Lung (tissue), 12 donors: Measurements from ENCODE around the gene BRD4. TPM values are rescaled to one million over a fixed set of nuclear protein-coding genes. Genes with fewer than 3 reads are reported as not detected.

ENCODE experiments used
- ATAC-seq: fragments of 200-7000 bp; cut with Tn5 transposase; one replicate; pipeline ENCODE4 v1.9.1; 2020; ENCODE audit warnings: moderate number of reproducible peaks; ENCODE audit not compliant: insufficient read depth, low FRiP score
- DNase-seq, 3 donors: peaks; one replicate each; pipeline ENCODE4 v3.0.0-alpha.2; 2013 to 2017
- H3K27ac ChIP-seq, 2 donors: one replicate each; pipeline ENCODE4 v1.5.1; 2013; ENCODE audit warnings: mild to moderate bottlenecking in 2 of 2, moderate library complexity in 2 of 2, control low read depth in 1 of 2, inconsistent platforms in 1 of 2, low read depth in 1 of 2, low read length in 1 of 2
- H3K27me3 ChIP-seq, 3 donors: one replicate each; pipeline ENCODE4 v1.5.1; 2013; ENCODE audit warnings: low read length in 2 of 3; ENCODE audit not compliant: control insufficient read depth in 3 of 3, insufficient read depth in 3 of 3
- H3K36me3 ChIP-seq, 4 donors: one replicate each; pipeline ENCODE4 v1.5.1; 2013; ENCODE audit warnings: low read length in 4 of 4, mild to moderate bottlenecking in 1 of 4, moderate library complexity in 1 of 4; ENCODE audit not compliant: control insufficient read depth in 4 of 4, insufficient read depth in 4 of 4
- H3K4me1 ChIP-seq, 5 donors: one replicate each; pipeline ENCODE4 v1.5.1; 2013; ENCODE audit warnings: low read length in 5 of 5, mild to moderate bottlenecking in 2 of 5, moderate library complexity in 1 of 5; ENCODE audit not compliant: control insufficient read depth in 5 of 5, insufficient read depth in 5 of 5
- H3K4me3 ChIP-seq: one replicate; pipeline ENCODE4 v1.5.1; 2013; ENCODE audit warnings: mild to moderate bottlenecking, control low read depth, moderate library complexity
- H3K9ac ChIP-seq, 2 donors: one replicate each; pipeline ENCODE4 v1.5.1; 2013; ENCODE audit warnings: low read length in 2 of 2, control low read depth in 1 of 2; ENCODE audit not compliant: insufficient read depth in 1 of 2
- H3K9me3 ChIP-seq, 4 donors: one replicate each; pipeline ENCODE4 v1.5.1; 2013; ENCODE audit warnings: low read length in 3 of 4, mild to moderate bottlenecking in 1 of 4, moderate library complexity in 1 of 4; ENCODE audit not compliant: control insufficient read depth in 4 of 4, insufficient read depth in 3 of 4
- CTCF ChIP-seq: IDR thresholded peaks from 2 replicates; pipeline ENCODE4 v1.5.1; 2012; ENCODE audit warnings: mild to moderate bottlenecking; ENCODE audit errors: control extremely low read depth, extremely low read depth
- WGBS, 2 donors: extraction: QIAGEN DNeasy Blood & Tissue Kit; methylation state at CpG; one replicate each; pipeline ENCODE4 v1.1.7; 2013; 5-methylcytosine and 5-hydroxymethylcytosine counted together
- polyA plus RNA-seq, 2 donors: library from polyadenylated mRNA; stranded (reverse); fragments of 200-250 nt; gene quantifications; one replicate each; pipeline ENCODE4 v1.2.1, GENCODE V29; 2013
- total RNA-seq, 2 donors: library from RNA; depleted of rRNA in 1 of 2; stranded (reverse); fragments of >200 nt in 1 of 2; gene quantifications; one replicate each; pipeline ENCODE4 v1.2.1, GENCODE V29; 2014 to 2021
- donor health status: control.
- donor health status: control.
- donor health status: Bipolar disorder and iron deficiency.
- donor health status: healthy.
- donor health status: DM: yes; HTN: yes; CAD: no.

The BRD4 gene
- total and polyA plus RNA-seq, 4 donors, result 23.2 to 89.0 (median 37.7) TPM

- Histone ChIP-seq H3K27ac (no peak overlapping the region), H3K27me3 (no peaks in the 10 kb centered on the region), H3K9ac (no peak overlapping the region), H3K4me1 (peaks cover 12 to 36% (median 18%) of the 10 kb centered on the region in 5 donors), H3K36me3 (peaks cover 9 to 65% (median 39%) of the 10 kb centered on the region in 4 donors), H3K9me3 (no peaks in the 10 kb centered on the region), H3K4me3 (no peak overlapping the region)
- ATAC-seq (no peak), DNase-seq (no peak)
- 73 to 85% methylated on average over 12 of the region's 12 CpGs for WGBS, 2 donors
- TF ChIP-seq CTCF, result no peak
Measured at GRCh38 chr19:15268192-15268927, 64.0 kb downstream of the BRD4 start.

GRCh38 chr19:15266683-15267082 lies 65.7 kb downstream of the BRD4 start:
- WGBS, 2 donors, result 94 to 95% methylated on average over 1 of the region's 1 CpG
- no peaks in the 10 kb centered on the region for H3K27me3 ChIP-seq
- ATAC-seq (no peak), DNase-seq (no peak)
- no peak for TF ChIP-seq CTCF
- no peaks in the 10 kb centered on the region for H3K9me3 ChIP-seq
- no peak overlapping the region for H3K9ac ChIP-seq
- peak overlapping the region in 1 of 2 donors; percentile 37 for H3K27ac ChIP-seq
- no peak overlapping the region for H3K4me3 ChIP-seq
- peaks cover 16 to 62% (median 47%) of the 10 kb centered on the region in 4 donors for H3K36me3 ChIP-seq
- peaks cover 12 to 26% (median 17%) of the 10 kb centered on the region in 5 donors for H3K4me1 ChIP-seq

- Histone ChIP-seq H3K4me3 (no peak overlapping the region), H3K36me3 (peaks cover 16 to 59% (median 46%) of the 10 kb centered on the region in 4 donors), H3K4me1 (peaks cover 12 to 26% (median 17%) of the 10 kb centered on the region in 5 donors), H3K27me3 (no peaks in the 10 kb centered on the region), H3K27ac (peak overlapping the region; percentile 55 to 86), H3K9ac (no peak overlapping the region), H3K9me3 (no peaks in the 10 kb centered on the region)
- DNase-seq (peak; percentile 94 to 96 (median 96)), ATAC-seq (peak; percentile 75)
- no peak for TF ChIP-seq CTCF
- 32 to 64% methylated on average over 8 of the region's 8 CpGs for WGBS, 2 donors
Measured at GRCh38 chr19:15265850-15266248, 66.5 kb downstream of the BRD4 start.
